ENCODE results near the gene SAMD4B.

- TF ChIP-seq CTCF (IDR thresholded peaks at IDR 0.05; ENCODE audit: low read length): no peak
- no peak for TF ChIP-seq EZH2 (optimal IDR thresholded peaks at IDR 0.05; ENCODE audit: low read depth, low read length)
- TF ChIP-seq EZH2phosphoT487 (IDR thresholded peaks at IDR 0.05; ENCODE audit: low read length): no peak
These were observed 18.4 kb downstream of the SAMD4B start for GRCh38 chr19:39360599-39360998.
